HFF-Myc (cell line): Measurements from ENCODE around the gene VTI1A.

Source experiments
- DNase-seq: peaks from one replicate; pipeline ENCODE4 v3.0.0-alpha.2; 2011; ENCODE audit warnings: low read depth; ENCODE audit errors: extremely low read depth
- H3K4me3 ChIP-seq: replicated peaks from 2 replicates; pipeline ENCODE4 v1.5.1; 2011; ENCODE audit warnings: low read depth, mild to moderate bottlenecking, control low read depth, low read length
- CTCF ChIP-seq: IDR thresholded peaks from 2 replicates; pipeline ENCODE4 v1.5.1; 2012; ENCODE audit warnings: mild to moderate bottlenecking, low read depth, low read length, control low read depth; ENCODE audit errors: missing control alignments

The VTI1A gene

GRCh38 chr10:112619556-112619955, 172.5 kb downstream of the VTI1A start:
- H3K4me3 ChIP-seq, result no peak overlapping the region
- DNase-seq, result no peak
- TF ChIP-seq CTCF, result no peak

- DNase-seq, result no peak
- no peak for TF ChIP-seq CTCF
- no peak overlapping the region for H3K4me3 ChIP-seq
Measured at GRCh38 chr10:112622786-112623185, 175.8 kb downstream of the VTI1A start.

GRCh38 chr10:112624546-112625048, 177.6 kb downstream of the VTI1A start:
- TF ChIP-seq CTCF, result no peak
- no peak for DNase-seq
- H3K4me3 ChIP-seq, result no peak overlapping the region

- no peak for TF ChIP-seq CTCF
- no peak for DNase-seq
- H3K4me3 ChIP-seq, result no peak overlapping the region
Measured at GRCh38 chr10:112628951-112629609, 182.1 kb downstream of the VTI1A start.

- TF ChIP-seq CTCF, result no peak
- DNase-seq, result no peak
- H3K4me3 ChIP-seq, result no peak overlapping the region
Measured at GRCh38 chr10:112631501-112632400, 184.7 kb downstream of the VTI1A start.

GRCh38 chr10:112634096-112634830, 187.2 kb downstream of the VTI1A start:
- no peak overlapping the region for H3K4me3 ChIP-seq
- TF ChIP-seq CTCF, result no peak
- DNase-seq, result no peak
